Measurements from ENCODE around the gene ASPRV1.

The ASPRV1 gene

GRCh38 chr2:69939722-69940121, 21.7 kb downstream of the ASPRV1 start:
- DNase-seq (ENCODE audit: low read depth) = no peak

GRCh38 chr2:69937968-69938367, 23.5 kb downstream of the ASPRV1 start:
- no peak for DNase-seq (ENCODE audit: low read depth)

- DNase-seq (ENCODE audit: low read depth) = no peak
Observed at GRCh38 chr2:69936906-69937305, 24.5 kb downstream of the ASPRV1 start.

DNA sequence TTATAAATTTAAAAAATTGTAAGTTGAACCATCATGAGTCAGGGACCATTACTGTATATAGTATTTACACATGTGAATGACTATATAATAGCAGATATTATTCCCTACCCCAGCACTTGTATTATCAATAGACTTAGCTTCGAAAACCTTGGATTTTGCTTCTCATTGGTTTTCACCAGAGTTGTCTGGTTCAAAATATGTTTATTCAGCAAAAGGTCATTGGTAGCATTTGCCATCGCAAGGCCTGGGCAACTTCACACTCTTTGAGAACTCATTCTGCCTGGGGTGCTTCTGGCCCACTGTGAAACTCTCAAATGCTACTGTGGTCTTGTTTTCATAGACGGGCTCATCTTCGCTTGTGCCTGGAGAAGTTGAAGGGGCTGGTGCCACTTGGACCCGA, 26.4 kb downstream of the ASPRV1 start:
- DNase-seq (ENCODE audit: low read depth) = no peak

GRCh38 chr2:69934614-69934908, 26.9 kb downstream of the ASPRV1 start:
- DNase-seq (ENCODE audit: low read depth) = no peak

DNA sequence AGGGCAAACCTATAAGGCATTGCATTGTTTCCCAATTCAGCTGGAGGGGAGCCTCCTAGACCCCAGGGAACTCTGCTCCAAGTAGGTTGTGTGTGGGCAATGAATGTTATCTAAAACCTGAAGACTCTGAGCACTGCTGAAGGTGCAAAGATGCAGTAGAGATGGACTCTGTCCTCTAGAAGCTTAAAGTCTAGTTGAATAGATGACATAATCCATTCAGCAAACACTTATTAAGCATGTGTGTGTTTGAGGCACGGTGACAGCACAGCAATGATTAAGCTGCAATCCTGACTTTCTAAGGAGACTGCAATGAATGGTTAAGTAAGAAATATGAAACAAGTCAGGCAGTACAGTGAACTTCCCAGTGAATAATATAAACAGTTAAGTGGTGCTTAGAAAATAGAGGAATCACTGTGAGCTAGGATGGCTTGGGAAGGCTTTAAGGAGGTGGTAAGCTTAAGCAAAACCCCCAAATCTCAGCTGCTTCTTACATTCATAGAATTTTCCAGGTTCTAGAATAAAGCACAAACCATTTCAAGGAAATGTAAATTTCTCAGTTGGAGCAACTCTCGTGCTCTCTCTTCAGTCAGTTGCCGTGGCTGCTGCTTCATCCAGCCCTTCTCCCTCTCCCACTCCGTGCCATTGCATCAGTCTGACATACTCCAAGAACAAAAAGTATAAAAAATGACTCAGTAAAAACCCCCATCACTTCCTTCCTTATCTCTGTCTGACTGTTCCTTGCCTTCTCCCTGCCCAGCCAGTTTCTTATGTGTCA, 27.4 kb downstream of the ASPRV1 start:
- DNase-seq (ENCODE audit: low read depth) = no peak

GRCh38 chr2:69933254-69933828, 28.1 kb downstream of the ASPRV1 start:
- no peak for DNase-seq (ENCODE audit: low read depth)

DNA sequence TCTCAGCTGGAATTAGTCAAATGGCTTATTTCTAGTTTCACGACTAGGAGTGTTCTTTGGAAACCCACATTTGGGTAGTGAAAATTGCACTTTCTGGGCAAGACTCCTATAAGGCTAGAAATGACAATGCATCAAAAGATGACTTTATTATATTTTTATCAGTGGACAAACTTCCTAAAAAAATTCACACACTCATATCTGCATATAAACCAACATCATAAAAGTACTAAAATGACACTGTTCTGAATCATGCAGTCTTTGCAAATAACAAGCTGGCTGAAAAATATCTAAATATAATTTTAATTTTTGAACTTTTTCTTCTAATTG, 28.9 kb downstream of the ASPRV1 start:
- no peak for DNase-seq (ENCODE audit: low read depth)

GRCh38 chr2:69931832-69932595, 29.4 kb downstream of the ASPRV1 start:
- no peak for DNase-seq (ENCODE audit: low read depth)

GRCh38 chr2:69926849-69927515, 34.4 kb downstream of the ASPRV1 start:
- no peak for DNase-seq (ENCODE audit: low read depth)

DNA sequence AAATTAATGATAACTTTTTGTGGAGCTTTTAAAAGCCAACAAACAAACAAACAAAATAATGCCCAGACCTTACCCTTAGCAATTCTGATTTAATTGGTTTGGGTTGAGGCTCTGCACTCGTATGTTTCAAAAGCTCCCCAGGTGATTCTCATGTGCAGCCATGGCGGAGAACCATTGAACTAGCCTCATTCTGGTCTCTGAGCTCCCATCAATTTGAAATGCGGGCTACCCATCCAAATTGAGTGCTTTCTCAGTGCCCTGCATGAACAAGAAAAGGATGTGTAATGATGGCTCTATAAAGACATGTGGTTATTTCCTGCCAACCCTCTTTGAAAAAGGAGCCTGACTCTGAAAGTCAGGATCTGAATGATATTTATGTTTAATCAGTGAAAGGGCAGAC, 38.3 kb downstream of the ASPRV1 start:
- DNase-seq (ENCODE audit: low read depth) = no peak

- no peak for DNase-seq (ENCODE audit: low read depth)
Observed at GRCh38 chr2:69918401-69918800, 43.0 kb downstream of the ASPRV1 start.

GRCh38 chr2:69917852-69918251, 43.6 kb downstream of the ASPRV1 start:
- no peak for DNase-seq (ENCODE audit: low read depth)

- DNase-seq (ENCODE audit: low read depth) = no peak
Observed at GRCh38 chr2:69916106-69916505, 45.3 kb downstream of the ASPRV1 start.

GRCh38 chr2:69914950-69915945, 46.2 kb downstream of the ASPRV1 start, which contains the start of gene MXD1:
Gene MXD1 (plus strand): TSS chr2:69915109. CDS start chr2:69915331, 222 bp downstream.
- no peak for DNase-seq (ENCODE audit: low read depth)

- DNase-seq (ENCODE audit: low read depth) = peak; percentile 100
Observed at GRCh38 chr2:69914164-69914949, 47.1 kb downstream of the ASPRV1 start.

- DNase-seq (ENCODE audit: low read depth) = no peak
Observed at GRCh38 chr2:69911985-69912563, 49.4 kb downstream of the ASPRV1 start.
